Germinal center (tissue), 1 donor: ENCODE results near the gene NAGK.
"Not testable (repeated sequence)": the region's sequence is repeated elsewhere in the genome, so short reads cannot be mapped to it uniquely, and the experiment has no call there.

Experiments used
- DNase-seq: peaks from one replicate; pipeline ENCODE4 v3.0.0; 2012; ENCODE audit warnings: mixed read lengths, low spot score

NAGK gene

DNA sequence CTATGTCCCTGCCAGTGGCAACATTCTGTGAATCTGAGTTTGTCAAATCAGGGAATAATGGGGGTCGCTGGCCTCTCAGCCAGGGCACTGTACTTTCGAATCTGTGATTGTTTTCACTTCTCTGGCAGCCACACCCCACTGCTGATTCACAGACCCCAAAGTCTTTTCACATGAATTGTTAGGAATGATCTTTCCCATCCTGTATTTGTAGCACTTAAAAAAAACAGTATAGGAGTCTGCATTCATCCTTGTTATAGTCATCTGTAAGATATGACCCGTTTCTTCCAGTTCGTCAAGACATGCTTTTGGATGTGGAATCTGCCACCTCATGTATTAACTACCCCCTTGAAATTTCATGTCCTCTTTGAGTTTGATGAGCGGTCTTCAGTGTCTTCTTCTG, 928 bp downstream of the NAGK start:
- DNase-seq: no peak

DNA sequence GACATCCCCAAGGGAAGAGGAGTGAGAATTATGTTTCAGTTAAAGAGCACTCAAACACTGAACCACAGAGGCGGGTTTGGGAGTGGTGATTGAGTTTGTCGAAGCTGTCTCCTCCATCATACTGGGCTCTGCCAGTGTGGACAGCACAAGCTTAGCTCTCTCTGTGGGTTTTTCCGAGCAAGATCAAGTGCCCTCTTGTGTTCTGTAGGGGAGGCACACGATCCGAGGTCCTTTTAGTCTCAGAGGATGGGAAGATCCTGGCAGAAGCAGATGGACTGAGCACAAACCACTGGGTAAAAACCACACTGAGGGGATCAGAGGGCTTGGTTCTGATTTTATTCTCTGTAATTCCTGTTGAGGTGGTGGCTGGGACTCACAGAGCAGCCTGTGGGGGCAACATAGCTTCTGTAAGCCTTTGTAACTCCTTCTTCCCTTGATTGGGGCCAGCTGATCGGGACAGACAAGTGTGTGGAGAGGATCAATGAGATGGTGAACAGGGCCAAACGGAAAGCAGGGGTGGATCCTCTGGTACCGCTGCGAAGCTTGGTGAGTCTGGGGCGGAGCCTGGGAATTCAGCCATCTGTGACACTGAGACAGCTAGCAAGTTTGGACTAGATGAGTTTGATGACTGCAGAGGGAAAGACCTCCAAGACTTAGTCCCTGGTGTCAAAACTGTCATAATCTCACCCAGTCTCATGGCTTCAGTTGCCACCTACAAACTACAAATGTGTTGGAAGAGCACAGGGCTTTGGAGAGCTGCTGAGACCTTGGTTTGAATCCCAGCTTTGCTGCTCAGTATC, 2.0 kb downstream of the NAGK start:
- peak; percentile 28 for DNase-seq

DNA sequence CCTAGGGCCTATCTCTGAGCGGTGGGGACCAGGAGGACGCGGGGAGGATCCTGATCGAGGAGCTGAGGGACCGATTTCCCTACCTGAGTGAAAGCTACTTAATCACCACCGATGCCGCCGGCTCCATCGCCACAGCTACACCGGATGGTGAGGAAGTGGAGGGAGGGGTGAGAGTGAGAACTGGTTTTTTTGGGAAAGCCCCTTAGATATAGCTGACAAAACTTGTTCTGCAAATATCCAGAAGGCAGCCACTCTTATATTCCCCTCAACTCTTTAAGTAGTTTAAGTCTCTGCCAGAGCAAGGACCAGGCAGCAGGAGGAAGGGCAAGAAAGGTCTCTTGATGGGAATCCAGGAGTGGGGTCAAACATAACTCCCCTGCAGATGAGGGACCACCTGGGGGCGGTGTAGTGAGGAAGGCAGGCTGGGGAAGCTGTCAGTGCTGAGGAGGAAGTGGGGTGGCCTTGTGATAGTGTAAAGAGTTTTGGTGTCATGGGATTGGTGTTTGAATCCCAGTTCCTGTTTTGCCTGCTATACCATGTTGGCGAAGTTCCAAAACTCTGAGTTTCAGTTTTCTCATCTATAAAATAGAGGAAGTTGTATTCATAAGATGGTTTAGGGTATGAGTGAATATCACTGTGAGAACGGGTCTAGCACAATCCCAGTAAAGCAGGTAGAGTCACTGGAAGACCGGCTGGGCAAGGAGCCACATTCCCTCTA, 3.4 kb downstream of the NAGK start:
- DNase-seq: peak; percentile 86

DNA sequence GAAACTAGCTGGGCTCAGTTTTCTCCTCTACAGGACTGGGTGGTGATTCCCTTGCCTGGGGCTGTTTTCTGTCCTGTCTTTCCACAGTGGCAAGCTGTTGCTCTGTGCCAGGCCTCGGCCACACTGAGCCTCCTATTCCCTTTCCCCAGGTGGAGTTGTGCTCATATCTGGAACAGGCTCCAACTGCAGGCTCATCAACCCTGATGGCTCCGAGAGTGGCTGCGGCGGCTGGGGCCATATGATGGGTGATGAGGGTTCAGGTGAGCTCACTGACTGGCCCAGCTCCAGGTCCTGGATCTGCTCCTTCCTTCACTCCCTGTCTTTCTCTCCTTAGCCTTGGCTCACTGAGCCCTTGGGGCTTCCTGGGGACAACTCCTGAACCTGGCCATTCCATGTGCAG, 4.0 kb downstream of the NAGK start:
- DNase-seq: no peak

DNA sequence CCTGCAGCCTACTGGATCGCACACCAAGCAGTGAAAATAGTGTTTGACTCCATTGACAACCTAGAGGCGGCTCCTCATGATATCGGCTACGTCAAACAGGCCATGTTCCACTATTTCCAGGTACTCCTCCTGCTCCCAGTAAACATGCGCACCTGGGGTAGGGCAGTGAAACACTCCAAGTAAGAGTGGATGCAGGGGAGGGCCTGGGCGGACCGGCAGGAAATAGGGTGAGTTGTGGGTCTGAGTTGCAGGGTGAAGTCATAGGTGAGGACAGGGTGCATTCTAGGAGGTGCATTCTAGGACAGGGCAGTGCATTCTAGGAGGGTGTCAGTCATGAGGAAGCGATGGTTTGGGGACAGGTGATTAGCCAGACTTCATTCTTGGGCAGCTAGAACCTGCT, 5.0 kb downstream of the NAGK start:
- DNase-seq: no peak

DNA sequence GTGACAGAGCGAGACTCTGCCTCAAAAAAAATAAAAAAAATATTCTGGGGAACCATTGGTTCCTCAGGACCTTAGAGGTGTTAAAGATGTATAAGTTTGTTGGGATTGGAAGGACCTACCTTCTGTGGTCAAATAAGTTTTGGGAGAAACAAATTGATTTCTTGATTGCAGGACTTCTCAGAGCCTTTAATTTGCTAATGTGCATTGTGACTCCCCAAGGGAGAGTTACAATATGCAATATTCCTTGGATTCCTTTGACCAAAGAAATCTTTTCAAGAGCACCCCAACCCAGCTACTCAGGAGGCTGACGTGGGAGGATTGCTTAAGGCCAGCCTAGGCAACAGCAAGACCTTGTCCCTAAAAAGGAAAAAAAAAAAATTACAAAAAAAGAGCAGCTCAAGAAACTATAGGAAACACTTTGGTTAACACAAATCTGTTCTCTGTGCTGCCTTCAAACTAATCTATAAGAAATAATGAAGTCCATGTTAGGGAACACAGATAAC, 6.5 kb downstream of the NAGK start:
- DNase-seq: no peak

DNA sequence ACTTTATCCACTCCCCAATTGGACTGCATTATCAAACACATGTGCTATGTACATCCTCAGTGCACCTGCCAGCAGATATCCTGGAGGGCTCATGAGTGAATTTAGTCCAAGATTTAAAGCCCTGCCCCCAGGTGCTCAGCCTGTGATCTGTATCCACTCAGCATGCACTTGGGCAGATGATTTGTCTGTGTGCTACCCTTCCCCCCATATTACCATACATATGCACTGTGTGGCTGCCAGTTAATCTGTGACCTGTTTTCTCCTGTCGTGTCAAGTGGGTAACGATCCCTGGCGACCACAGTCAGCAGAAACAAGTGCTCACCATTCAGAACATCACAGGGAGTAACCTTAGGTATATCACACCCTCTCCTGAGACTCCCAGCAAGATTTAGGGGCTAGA, 10.2 kb downstream of the NAGK start:
- DNase-seq: no peak

DNA sequence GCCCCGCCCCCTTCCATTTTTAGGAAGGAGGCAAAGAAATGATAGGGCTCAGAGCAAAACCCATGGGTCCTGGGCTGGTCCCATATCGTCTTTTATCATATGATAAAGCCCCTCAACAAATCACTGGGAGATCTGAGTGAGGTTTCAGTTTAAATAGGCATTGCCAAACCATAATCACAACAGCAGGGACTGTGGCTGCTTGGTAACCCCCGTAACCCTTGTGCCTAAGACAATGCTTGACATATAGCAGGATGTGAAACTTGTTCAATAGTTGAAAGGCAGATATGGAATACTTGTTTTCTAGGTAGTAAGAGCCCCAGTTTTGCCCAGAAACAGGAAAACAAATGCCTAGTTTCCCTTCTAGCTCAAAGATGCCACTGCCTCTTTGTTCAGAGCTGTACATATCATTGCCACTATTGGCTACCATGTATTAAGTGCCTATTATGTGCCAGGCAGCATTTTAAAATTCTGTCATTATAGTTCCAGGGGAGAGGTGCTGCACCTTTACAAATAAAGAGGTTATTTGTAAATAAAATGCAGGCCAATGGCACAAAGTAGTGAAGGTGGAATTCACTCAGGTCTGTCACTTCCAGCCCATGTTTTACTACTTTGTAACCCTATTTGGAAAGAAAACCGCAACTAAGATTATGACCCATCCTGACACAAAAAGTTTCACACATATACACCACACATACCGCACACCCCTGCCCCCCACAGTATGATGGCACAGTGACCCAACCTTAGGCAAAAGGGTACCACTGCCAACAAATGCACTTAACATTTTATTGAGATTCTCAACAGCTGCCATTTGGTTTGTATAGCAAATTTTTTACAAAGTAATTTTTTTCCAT, 14.2 kb downstream of the NAGK start:
- DNase-seq: no peak

DNA sequence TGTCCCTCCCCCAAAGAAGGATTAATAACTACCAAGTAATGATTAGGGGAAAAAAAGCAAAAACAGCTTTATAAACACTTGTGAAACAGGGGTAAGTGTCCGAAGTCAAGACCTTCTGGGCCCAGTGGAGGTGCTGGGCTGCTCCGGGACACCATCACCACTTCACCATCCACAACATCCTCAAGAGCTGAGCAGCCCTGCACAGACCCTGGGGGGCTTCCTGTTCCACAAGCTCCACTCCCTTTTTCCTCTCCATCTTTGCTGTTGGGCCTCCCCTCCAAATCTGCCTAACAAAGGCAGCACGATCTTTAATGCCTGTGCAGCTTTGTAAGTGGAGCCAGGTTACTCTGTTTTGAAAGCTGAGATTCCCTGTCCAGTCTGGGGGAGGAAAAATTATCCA, 14.8 kb downstream of the NAGK start:
- DNase-seq: not testable (repeated sequence)

DNA sequence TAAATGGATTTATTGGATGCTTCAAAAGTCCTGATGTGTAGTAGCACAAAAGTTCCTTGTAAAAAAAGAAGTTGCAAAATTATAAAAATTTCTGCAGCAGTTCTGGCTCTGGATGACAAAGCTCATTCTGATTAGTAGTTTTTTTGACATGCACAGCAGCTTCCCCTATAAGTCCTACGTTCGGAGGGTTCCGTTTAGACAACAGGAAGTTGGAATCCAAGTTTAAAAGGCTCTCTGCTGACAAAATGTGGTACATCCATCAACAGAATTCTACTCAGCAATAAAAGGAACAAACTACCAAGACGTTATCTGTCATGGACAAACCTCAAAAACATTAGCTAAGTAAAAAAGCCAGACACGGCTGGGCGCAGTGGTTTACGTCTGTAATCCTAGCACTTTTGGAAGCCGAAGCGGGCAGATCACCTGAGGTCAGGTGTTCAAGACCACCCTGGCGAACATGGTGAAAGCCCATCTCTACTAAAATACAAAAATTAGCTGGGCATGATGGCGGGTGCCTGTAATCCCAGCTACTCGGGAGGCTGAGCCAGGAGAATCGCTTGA, 15.4 kb downstream of the NAGK start:
- DNase-seq: not testable (repeated sequence)

DNA sequence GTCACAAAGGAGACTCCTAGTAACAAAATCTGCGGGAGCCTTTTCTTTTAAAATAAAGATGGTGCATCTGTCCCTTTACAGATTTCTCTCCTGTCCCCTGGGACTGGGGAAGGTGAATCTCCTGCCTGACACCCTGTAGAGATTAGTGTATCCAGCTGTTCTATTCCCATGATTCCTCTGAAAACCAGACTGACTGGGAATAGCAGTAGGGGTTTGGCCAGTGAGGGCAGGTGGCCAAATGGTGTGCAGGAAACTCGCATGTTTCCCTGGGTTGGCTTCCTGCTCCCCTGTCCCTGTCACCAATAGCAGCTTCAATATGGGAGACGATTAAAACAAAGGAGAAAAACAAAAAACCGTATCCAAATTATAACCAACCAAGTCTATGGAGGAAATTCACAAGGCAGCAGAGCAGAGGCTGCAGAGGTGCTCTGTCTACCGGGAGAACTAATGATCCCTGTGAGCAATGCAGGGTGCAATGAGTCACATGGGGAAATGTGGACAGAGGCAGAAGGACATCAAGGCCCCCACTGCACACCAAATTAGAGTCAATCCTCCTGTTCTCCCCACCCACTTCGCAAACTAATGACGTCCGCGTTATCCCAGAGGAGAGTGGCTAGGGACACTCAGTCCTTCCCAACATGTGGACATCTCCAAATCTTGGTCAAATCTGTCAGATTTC, 17.0 kb downstream of the NAGK start:
- not testable (repeated sequence) for DNase-seq

DNA sequence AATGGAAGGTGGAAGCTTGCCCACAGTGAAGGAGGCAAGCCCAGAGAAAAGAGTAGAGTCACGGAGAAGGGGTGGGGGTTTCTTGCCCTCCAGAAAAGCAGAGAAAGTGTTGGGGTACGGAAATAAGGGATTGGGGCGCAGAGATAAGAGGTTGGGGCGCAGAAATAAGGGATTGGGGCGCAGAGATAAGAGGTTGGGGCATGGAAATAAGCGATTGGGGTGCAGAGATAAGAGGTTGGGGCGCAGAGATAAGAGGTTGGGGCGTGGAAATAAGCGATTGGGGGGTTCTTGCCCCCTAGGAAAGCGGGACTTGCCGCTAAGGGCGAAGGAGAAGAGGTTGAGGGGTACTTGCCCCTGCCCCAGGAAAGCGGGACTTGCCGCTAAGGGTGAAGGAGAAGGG, 21.0 kb downstream of the NAGK start:
- DNase-seq: not testable (repeated sequence)

DNA sequence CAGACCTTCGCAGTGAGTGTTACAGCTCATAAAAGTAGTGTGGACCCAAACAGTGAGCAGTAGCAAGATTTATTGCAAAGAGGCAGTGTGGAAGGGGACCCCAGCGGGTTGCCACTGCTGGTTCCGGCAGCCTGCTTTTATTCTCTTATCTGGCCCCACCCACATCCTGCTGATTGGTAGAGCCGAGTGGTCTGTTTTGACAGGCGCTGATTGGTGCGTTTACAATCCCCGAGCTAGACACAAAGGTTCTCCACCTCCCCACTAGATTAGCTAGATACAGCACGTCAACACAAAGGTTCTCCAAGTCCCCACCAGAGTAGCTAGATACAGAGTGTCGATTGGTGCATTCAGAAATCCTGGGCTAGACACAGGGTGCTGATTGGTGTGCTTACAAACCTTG, 23.4 kb downstream of the NAGK start:
- DNase-seq: not testable (repeated sequence)

DNA sequence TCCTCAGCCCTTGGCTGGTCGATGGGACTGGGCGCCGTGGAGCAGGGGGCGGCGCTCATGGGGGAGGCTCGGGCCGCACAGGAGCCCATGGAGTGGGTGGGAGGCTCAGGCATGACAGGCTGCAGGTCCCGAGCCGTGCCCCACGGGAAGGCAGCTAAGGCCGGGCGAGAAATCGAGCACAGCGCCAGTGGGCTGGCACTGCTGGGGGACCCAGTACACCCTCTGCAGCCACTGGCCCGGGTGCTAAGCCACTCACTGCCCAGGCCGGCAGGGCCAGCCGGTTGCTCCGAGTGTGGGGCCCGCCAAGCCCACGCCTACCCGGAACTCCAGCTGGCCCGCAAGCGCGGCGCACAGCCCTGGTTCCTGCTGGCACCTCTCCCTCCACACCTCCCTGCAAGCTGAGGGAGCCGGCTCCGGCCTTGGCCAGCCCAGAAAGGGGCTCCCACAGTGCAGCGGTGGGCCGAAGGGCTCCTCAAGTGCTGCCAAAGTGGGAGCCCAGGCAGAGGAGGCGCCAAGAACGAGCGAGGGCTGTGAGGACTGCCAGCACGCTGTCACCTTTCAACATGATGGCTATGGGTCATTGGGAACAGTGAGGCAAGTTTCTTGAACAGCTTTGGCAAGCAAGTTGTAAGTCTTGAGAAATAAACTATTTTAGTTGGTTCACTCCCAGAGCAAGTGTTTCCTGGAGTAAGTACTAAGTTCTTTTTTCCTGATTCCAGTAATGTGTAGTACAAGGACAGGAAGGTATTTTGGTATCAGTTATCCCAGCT, 24.2 kb downstream of the NAGK start:
- DNase-seq: not testable (repeated sequence)

DNA sequence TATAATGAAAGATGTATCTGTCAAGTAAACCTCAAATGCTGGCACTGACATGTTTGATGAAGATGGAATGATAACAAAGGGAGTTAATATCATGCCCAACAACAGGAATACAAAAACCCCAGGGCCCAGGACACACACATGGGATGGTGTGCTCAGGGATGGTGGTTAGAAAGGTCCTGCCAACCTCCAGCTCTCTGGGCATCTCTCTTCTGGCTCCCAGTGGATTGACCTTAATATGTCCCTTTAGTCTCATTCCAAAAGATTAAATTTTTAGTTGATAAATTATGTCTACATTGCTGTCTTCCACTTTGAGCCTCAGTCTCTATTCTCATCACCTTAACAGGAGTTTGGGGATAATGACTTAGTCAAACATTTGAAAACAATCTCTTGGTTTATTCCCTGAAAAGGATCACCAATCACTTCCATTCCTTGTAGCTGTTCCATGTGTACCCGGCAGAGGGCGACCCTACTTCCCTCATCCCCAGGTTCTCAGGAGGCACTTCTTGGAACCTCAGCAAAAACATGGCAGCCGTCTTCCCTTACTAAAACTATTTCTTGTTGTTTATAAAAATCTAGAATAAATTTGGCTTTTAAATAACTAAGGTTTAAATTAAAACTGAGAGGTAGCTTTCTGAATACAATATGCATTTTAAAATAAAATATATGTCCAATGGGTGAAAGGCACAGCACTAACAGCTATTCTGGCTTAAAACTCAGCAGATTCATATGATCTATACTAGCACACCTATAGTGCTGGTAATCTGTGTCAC, 31.9 kb downstream of the NAGK start:
- DNase-seq: peak; percentile 63

DNA sequence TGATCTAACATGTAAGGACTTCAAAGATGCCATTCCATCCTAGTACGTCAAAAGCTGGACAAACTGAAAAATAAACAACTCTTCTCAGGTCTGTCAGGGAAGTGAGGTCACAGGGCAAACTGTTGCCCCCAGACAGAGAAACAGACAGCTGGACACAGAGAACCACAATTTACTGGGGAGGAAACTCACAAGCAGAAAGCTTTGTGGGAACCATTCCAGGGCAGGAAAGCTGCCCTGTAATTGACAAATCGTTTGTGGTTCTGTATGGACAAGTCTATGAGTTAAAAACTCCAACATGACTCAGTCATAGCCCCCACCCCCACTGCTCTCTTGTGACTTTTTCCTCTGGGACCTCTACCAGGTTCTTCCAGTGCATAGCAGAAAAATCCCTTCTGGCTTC, 33.2 kb downstream of the NAGK start:
- DNase-seq: no peak

DNA sequence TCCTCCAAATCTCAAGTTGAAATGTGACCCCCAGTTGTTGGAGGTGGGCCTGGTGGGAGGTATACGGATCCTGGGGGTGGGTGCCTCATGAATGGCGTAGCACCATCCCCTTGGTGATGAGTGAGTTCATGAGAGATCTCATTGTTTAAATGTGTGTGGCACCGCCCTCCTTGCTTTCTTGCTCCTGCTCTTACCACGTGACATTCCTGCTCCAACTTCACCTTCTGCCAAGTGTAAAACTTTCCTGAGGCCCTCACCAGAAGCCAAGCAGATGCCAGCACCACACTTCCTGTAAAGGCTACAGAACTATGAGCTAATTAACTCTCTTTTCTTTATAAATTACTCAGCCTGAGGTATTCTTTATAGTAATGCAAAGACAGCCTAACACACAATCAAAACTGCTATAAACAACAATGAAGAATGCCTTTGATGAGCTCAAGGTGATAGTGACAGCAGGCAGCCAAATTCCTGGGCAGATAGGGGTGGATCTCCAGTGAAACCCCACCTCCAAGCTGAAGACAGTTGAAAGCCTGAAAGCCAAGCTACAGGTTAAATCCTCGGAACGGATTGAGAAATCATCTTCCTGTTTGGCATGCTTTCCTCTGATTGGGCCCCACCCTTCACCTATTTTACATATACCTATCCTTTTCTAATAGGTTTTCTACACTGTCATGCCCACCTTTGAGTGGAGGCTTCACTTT, 34.7 kb downstream of the NAGK start:
- DNase-seq: no peak

DNA sequence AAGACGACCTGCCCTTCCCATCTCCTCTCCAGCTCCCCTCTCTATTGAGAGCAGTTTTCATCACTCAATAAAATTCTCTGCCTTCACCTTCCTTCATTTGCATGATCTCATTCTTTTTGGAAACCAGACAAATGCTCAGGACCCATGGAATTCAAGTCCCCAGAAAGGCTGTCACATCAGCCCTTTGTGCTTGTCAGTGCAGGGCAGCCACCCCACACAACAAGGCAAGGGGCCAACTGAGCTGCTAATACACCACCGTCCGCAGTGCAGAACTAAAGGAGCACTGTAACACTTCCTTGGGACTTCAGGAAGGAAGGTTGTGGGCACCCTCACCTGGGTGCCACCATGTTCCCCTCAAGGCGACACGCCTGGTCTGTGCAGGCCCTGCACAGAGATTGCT, 35.4 kb downstream of the NAGK start:
- no peak for DNase-seq

DNA sequence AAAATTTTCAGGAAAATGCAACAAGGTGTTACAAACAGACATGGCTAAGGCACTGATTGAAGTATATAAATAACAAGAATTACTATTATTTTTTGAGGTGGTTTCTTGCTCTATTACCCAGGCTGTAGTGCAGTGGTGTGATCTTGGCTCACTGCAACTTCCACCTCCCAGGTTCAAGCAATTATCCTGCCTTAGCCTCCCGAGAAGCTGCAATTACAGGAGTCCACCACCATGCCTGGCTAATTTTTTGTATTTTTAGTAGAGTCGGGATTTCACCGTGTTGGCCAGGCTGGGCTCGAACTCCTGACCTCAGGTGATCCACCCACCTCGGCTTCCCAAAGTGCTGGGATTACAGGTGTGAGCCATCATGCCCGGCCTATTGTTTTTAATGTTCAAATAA, 38.0 kb downstream of the NAGK start:
- DNase-seq: not testable (repeated sequence)
